ENCODE results near the gene PIK3R6.

PIK3R6 gene

GRCh38 chr17:8793649-8794048, 73.8 kb downstream of the PIK3R6 start:
- no peak for DNase-seq (ENCODE audit: low spot score)

- DNase-seq (ENCODE audit: low spot score): no peak
These were observed 74.8 kb downstream of the PIK3R6 start for GRCh38 chr17:8792646-8793045.

DNA sequence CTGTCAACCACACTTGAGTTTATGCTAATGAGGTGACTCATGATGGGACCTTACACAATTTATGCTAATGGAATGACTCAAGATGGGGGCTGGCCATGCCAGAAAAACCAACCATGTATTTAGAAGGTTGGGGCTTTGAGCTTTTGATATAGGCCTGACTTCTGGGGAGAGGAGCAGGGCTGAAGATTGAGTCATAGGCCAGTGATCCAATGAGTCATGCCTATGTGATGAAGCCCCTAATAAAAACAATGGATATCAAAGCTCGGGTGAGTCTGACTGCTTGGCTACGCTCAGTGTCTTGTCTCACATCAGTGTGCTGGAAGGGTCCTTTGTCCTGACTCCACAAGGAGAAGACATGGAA, 75.6 kb downstream of the PIK3R6 start:
- DNase-seq (ENCODE audit: low spot score): no peak

- DNase-seq (ENCODE audit: low spot score): no peak
These were observed 76.1 kb downstream of the PIK3R6 start for GRCh38 chr17:8791248-8791909.

DNA sequence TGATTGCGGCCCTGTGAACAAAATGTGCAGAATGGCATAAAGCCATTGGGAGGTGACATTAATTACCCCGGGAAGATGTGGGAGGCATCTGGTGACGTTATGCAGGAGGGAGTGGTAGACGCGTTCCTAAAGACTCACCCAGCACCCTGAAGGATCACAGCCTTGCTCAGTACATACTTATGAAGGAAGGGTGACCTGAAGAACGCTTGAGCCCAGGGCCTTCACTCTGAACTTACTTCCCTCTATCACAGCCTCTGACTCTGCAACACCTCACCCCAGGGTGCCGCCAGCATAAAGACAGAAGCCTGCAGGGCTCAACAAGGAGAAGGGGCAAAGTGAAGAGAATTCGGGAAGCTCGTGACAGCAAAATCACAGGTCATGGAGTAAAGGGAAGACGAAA, 77.7 kb downstream of the PIK3R6 start:
- DNase-seq (ENCODE audit: low spot score): no peak

- peak; percentile 29 for DNase-seq (ENCODE audit: low spot score)
These were observed 78.5 kb downstream of the PIK3R6 start for GRCh38 chr17:8788998-8789397.

- peak; percentile 34 for DNase-seq (ENCODE audit: low spot score)
These were observed 81.7 kb downstream of the PIK3R6 start for GRCh38 chr17:8785547-8786413.

DNA sequence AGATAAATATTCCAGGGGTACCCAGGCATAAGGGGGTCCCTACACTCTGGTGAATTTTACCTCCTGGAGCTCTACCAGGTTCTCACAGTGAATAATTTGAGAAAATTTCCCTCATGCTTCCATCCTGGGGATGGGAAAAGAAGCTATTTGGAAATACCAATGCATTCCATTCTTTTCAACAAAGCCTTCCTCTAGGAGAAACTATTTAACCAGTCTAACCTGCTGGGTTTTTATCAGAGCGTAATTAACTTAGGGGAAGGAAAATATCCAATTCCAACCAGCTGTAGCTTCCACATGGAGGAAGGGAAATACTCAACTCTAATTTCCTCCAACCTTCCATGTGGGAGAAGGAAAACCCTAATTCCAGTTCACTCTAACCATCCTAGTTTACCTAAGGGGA, 85.3 kb downstream of the PIK3R6 start:
- no peak for DNase-seq (ENCODE audit: low spot score)

DNA sequence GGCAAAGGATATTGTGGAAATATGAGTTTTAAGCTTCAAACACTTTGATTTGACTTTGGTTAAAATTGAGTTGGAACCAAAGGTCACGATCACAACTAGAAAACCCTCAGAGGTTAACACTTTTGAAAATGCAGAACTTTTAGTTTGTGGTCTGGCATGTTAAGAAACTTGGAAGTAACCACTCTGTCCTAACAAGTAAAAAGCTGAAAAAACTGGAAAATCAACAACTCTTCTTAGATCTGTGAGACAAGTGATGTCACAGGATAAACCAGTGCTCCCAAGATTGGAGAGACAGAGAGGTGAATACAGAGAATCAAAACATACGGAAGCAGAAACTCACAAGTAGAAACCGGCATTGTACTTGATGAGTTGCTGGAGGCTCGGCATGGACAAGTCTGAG, 85.7 kb downstream of the PIK3R6 start:
- DNase-seq (ENCODE audit: low spot score): no peak

DNA sequence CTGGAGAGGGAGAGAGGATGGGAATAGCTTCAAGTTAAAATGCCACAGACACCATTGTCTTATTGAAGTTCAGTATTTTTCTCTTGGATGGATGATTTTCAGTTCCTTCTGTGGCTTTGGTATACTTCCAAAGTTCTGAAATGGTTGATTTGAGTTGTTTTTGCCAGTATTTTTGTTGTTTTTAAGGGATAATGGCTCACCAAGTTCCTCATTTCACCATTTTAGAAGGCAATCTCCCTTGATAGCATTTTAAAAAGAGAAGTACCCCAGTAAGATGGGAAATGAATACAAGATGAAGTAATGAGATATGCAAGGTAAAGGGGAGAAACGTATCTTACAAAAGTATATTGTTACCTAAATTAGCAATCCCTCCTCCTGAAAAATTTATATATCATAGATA, 90.6 kb downstream of the PIK3R6 start:
- no peak for DNase-seq (ENCODE audit: low spot score)

DNA sequence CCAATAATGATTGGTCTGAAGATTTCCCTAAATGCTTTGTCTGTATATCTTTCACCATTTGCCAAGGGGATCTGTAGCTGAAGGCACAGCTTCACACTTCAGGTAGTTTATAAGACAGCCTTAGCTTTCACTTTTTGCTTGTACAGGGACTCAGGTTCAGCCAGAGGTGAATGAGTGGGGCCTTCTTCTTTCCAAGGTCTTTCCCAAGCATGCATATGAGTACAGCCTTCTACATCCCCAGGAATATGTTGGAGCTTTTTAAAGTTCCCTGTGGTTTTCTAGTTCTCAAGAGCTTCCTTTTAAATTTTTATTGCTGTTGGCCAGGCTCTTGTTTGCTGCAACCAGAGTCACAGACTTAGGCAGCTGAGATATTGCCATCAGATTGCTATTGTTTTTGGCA, 91.2 kb downstream of the PIK3R6 start:
- DNase-seq (ENCODE audit: low spot score): no peak

- no peak for DNase-seq (ENCODE audit: low spot score)
These were observed 100.7 kb downstream of the PIK3R6 start for GRCh38 chr17:8766731-8767130.

GRCh38 chr17:8762012-8762411, 105.5 kb downstream of the PIK3R6 start:
- DNase-seq (ENCODE audit: low spot score): no peak

DNA sequence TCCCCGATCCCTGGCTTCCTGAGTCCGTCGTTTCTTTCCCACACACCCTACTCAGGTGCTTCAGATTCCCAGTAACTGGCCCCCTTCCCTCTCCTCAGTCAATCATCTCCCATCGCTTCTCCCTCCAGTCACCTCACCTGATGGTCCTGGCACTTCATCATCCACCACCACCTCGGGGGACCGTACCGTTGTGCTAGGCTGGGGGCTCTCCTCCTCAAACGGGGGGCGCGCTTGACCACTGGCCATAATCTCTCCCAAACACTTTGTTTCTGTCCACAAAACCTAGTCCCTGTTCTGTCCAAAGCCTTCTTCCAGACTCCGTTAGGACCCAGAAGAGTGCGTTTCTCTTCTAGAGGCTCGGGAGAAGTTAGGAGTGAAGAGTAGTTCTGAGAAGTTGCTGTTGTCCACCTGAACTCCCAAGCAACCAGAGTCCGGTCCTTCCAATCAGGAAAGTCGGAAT, 109.3 kb downstream of the PIK3R6 start, which contains the start of gene SPDYE4:
SPDYE4 (minus strand) TSS at position 410 of the 460 bp plus-strand sequence; CDS start at position 246, 164 bp downstream.
- no peak for DNase-seq (ENCODE audit: low spot score)

- no peak for DNase-seq (ENCODE audit: low spot score)
These were observed 110.3 kb downstream of the PIK3R6 start for GRCh38 chr17:8757189-8757588.

DNA sequence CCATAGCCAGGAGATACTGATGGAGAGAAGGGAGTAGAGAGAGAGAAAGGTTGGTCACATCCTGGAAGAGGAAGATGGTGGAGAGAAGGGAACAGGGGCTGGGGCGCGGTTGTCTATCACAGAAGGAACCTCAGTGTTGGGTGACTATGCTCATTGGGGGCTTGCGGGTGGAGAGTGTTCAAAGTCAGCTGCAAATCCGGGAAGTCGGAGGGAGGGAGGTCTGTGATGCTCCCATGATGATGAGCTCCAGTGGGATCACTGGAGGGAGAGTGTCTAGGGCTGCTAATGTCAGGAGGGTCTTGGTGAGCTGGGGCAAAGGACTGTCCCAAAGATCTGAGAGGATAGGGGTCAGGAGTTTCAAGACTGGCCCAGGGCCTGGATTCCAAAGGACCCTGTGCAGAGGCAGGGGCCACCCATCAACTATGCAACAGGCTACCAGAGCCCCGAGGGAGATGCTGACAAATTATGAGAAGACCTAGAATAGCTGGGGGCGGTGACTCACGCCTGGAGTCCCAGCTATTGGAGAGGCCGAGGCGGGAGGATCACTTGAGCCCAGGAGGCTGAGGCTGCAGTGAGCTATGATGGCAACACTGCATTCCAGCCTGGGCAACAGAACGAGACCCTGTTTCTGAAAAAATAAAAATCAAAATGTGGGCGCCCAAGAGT, 111.8 kb downstream of the PIK3R6 start:
- no peak for DNase-seq (ENCODE audit: low spot score)

DNA sequence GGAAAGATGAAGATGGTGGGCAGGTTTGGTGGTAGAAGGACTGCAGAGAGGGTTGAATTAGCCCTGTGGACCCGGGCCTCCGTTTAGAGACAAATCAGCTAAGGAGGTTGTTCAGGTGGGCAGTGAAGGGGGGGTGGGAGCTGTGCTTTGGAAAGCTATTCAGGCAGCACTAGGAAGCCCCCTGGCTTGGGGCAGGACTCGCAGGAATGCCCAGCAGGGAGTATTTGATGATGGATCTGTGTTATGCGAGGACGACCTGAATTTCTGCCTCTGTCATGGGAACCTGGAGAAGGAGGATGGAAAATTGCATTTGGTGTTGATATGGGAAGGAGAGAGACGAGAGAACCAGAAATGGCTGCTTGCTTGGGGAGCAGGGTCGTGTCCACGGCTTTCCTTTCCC, 112.6 kb downstream of the PIK3R6 start:
- DNase-seq (ENCODE audit: low spot score): no peak

DNA sequence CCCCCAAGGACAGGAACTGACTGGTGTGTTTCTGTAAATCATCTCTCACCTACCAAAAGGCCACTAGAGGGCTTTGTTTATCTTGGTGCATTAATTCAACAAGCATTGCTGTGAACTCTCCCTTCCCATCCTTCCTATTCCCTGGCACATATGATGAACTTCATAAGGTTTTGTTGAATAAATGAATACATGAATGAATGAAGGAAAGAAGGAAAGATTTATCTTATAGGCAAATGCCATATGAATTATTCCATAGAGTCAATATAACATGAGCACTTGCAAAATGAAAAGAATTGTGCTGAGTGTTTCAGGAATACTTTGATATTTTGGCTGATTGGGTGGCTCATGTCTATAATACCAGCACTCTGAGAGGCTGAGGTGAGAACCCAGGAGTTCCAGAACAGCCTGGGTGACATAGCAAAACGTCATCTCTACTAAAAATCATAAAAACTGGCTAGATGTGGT, 113.5 kb downstream of the PIK3R6 start:
- DNase-seq (ENCODE audit: low spot score): peak; percentile 52

- DNase-seq (ENCODE audit: low spot score): no peak
These were observed 114.1 kb downstream of the PIK3R6 start for GRCh38 chr17:8753136-8753975.

All from HuH-7.5 (cell line).